K562 (cell line): Measurements from ENCODE around the gene MTREX. TPM values are rescaled to one million over a fixed set of nuclear protein-coding genes. Genes with fewer than 3 reads are reported as not detected.

Experiments used
- ATAC-seq: fragments of 200-7000 bp; cut with Tn5 transposase; 3 replicates; pipeline ENCODE4 v1.9.1; 2020; ENCODE audit warnings: moderate library complexity
- BruUV-seq: library from RNA; stranded (reverse); fragments of 400-500 nt; replicated peaks from 2 replicates; lab custom pipeline; 2021; lab: Mats Ljungman, UMichigan
- CTCF ChIA-PET: fragments of 300-600 bp; formaldehyde crosslinking; extraction: SDS; loops from one replicate; lab custom pipeline; 2021; ENCODE audit warnings: low intra/inter-chr PET ratio; lab: Yijun Ruan, JAX
- POLR2A ChIA-PET: fragments of 300-600, 350-650 bp; sonication (Branson Sonifier 250); formaldehyde crosslinking; extraction: SDS; loops from one replicate; lab custom pipeline; 2021; ENCODE audit warnings: antibody characterized with exemption, inconsistent platforms; lab: Yijun Ruan, JAX
- DNase-seq, 4 experiments: peaks; one replicate each; pipeline versions ENCODE4 v3.0.0 to v3.0.0-alpha.2; 2011 to 2018; ENCODE audit warnings: low spot score in 3 of 4, mixed read lengths in 3 of 4; ENCODE audit errors: extremely low read depth in 1 of 4
- FAIRE-seq: peaks from 2 replicates; lab custom pipeline; 2011; peaks lifted over from hg19 to GRCh38; lab: Jason Lieb, UNC
- H2AFZ ChIP-seq: 2 replicates; pipeline ENCODE4 v1.6.0; 2011; ENCODE audit warnings: low read depth, low read length, control low read depth, inconsistent platforms
- H3K27ac ChIP-seq: fragments of 200-600 bp; 3 replicates; pipeline ENCODE4 v1.8.0; 2011; ENCODE audit warnings: low read depth, mild to moderate bottlenecking, control low read depth, inconsistent platforms, low read length, moderate library complexity, mixed read lengths; ENCODE audit errors: extremely low read depth
- H3K27me3 ChIP-seq, 2 experiments: fragments of 300-600 bp in 1 of 2; 2 replicates in 1 of 2; 3 replicates in 1 of 2; pipeline versions ENCODE4 v1.6.0 to v1.8.0; 2011; ENCODE audit warnings: inconsistent platforms in 2 of 2, low read length in 2 of 2, mild to moderate bottlenecking in 1 of 2, mixed read lengths in 1 of 2, moderate library complexity in 1 of 2; ENCODE audit not compliant: control insufficient read depth in 2 of 2, insufficient read depth in 2 of 2
- H3K36me3 ChIP-seq: fragments of 300-600 bp; 3 replicates; pipeline ENCODE4 v1.8.0; 2011; ENCODE audit warnings: mild to moderate bottlenecking, low read length, inconsistent platforms; ENCODE audit not compliant: control insufficient read depth, insufficient read depth
- H3K4me1 ChIP-seq, 2 experiments: fragments of 200-600 bp in 1 of 2; replicated peaks in 1 of 2; 2 replicates in 1 of 2; 3 replicates in 1 of 2; pipeline versions ENCODE4 v1.5.1 to v1.8.0; 2011; ENCODE audit warnings: inconsistent platforms in 2 of 2, low read length in 2 of 2, mild to moderate bottlenecking in 1 of 2, mixed read lengths in 1 of 2, moderate library complexity in 1 of 2; ENCODE audit not compliant: control insufficient read depth in 2 of 2, insufficient read depth in 2 of 2
- H3K4me2 ChIP-seq: 2 replicates; pipeline ENCODE4 v1.6.1; 2011; ENCODE audit warnings: low read length, control low read depth, inconsistent platforms, mixed read lengths; ENCODE audit not compliant: insufficient read depth
- H3K4me3 ChIP-seq: fragments of 200-600 bp; sonication (generic), shearing (Covaris generic); 2 replicates; pipeline ENCODE4 v1.5.1; 2016; ENCODE audit warnings: control low read depth, inconsistent platforms
- H3K79me2 ChIP-seq: fragments of 200-600 bp; 3 replicates; pipeline ENCODE4 v1.8.0; 2011; ENCODE audit warnings: low read length, inconsistent platforms; ENCODE audit not compliant: control insufficient read depth, insufficient read depth
- H3K9ac ChIP-seq, 2 experiments: 2 replicates each; pipeline versions ENCODE4 v1.6.0 to v1.6.1; 2011; ENCODE audit warnings: low read depth in 2 of 2, low read length in 2 of 2, control low read depth in 1 of 2, inconsistent platforms in 1 of 2, mild to moderate bottlenecking in 1 of 2, mixed read lengths in 1 of 2; ENCODE audit not compliant: insufficient read depth in 1 of 2
- H3K9me1 ChIP-seq: one replicate; pipeline ENCODE4 v1.6.0; 2011; ENCODE audit warnings: inconsistent platforms, mild to moderate bottlenecking, low read length, moderate library complexity; ENCODE audit not compliant: control insufficient read depth, insufficient read depth
- H3K9me3 ChIP-seq: replicated peaks from 2 replicates; pipeline ENCODE4 v1.5.1; 2011; ENCODE audit warnings: low read depth, low read length, inconsistent platforms; ENCODE audit not compliant: control insufficient read depth, insufficient read depth
- H4K20me1 ChIP-seq: replicated peaks from 2 replicates; pipeline ENCODE4 v1.6.1; 2011; ENCODE audit warnings: low read length, inconsistent platforms, mixed read lengths; ENCODE audit not compliant: control insufficient read depth, insufficient read depth
- C11orf30 ChIP-seq: fragments of 450-650 bp; IDR thresholded peaks from 2 replicates; pipeline ENCODE4 v1.6.1; 2016; ENCODE audit warnings: low read depth, mild to moderate bottlenecking
- CCAR2 ChIP-seq: fragments of 200-400 bp; formaldehyde crosslinking; IDR thresholded peaks from 2 replicates; pipeline ENCODE4 v1.6.1; 2017; ENCODE audit warnings: mild to moderate bottlenecking, low read depth, low read length
- GATA2 ChIP-seq: sonication (generic); formaldehyde crosslinking; IDR thresholded peaks from 2 replicates; pipeline ENCODE4 v1.4.0; 2020; ENCODE audit warnings: mild to moderate bottlenecking, missing genetic modification reagents
- PML ChIP-seq: IDR thresholded peaks from 2 replicates; pipeline ENCODE4 v1.6.1; 2012; ENCODE audit warnings: low read length, inconsistent platforms
- POLR2G ChIP-seq: fragments of 200-400 bp; formaldehyde crosslinking; IDR thresholded peaks from 2 replicates; pipeline ENCODE4 v1.6.1; 2017; ENCODE audit warnings: low read depth, mild to moderate bottlenecking, antibody characterized with exemption, low read length, moderate library complexity
- SMARCB1 ChIP-seq: IDR thresholded peaks from 2 replicates; pipeline ENCODE4 v1.6.1; 2011; ENCODE audit warnings: improper control_type of control experiment, low read depth; ENCODE audit not compliant: insufficient read length
- SOX6 ChIP-seq: fragments of 450-650 bp; IDR thresholded peaks from 2 replicates; pipeline ENCODE4 v1.6.1; 2014; ENCODE audit warnings: mild to moderate bottlenecking
- TOE1 ChIP-seq, 2 experiments: fragments of 450-650 bp in 1 of 2; sonication (generic) in 1 of 2; formaldehyde crosslinking in 1 of 2; IDR thresholded peaks; 2 replicates each; pipeline versions ENCODE4 v1.7.1 to v1.8.0; 2016 to 2022; ENCODE audit warnings: borderline replicate concordance in 2 of 2, mild to moderate bottlenecking in 2 of 2, antibody characterized with exemption in 1 of 2, inconsistent platforms in 1 of 2, low read depth in 1 of 2, missing genetic modification reagents in 1 of 2, moderate library complexity in 1 of 2
- YY1 ChIP-seq, 3 experiments: IDR thresholded peaks; 2 replicates each; pipeline ENCODE4 v1.6.1; 2011; ENCODE audit warnings: low read length in 2 of 3, mild to moderate bottlenecking in 2 of 3, moderate library complexity in 2 of 3, borderline replicate concordance in 1 of 3, control low read depth in 1 of 3, low read depth in 1 of 3; ENCODE audit not compliant: insufficient read depth in 3 of 3, insufficient replicate concordance in 2 of 3, control insufficient read depth in 1 of 3, insufficient read length in 1 of 3; ENCODE audit errors: extremely low read depth in 1 of 3
- ZNF316 ChIP-seq: fragments of 450-650 bp; IDR thresholded peaks from 2 replicates; pipeline ENCODE4 v1.6.1; 2016
- WGBS: fragments of 100-300 bp; shearing (Covaris generic); methylation state at CpG from one replicate; pipeline ENCODE4 v1.1.6; 2016; ENCODE audit warnings: low coverage, mixed read lengths; ENCODE audit not compliant: insufficient coverage; ENCODE audit errors: missing lambda C conversion rate; 5-methylcytosine and 5-hydroxymethylcytosine counted together
- in situ Hi-C: fragments of 300-500 bp; cut with MboI; formaldehyde crosslinking; loops from 4 replicates; pipeline ENCODE4 v1.15.0; 2018; ENCODE audit warnings: inconsistent platforms, mixed read lengths
- intact Hi-C: fragments of 100-400 bp; cut with micrococcal nuclease; formaldehyde crosslinking; loops from 2 replicates; pipeline ENCODE4 v1.14.2; 2022
- polyA plus RNA-seq, 8 experiments: library from polyadenylated mRNA; depleted of rRNA in 4 of 8; stranded (reverse) in 5 of 8; unstranded in 3 of 8; fragments of >200 nt; fragmentation: Nextera tagmentation in 2 of 8; fragmentation: Illumina TruSeq in 1 of 8; extraction: Ambion mirVana in 2 of 8; extraction: Trizol in 1 of 8; gene quantifications; 2 replicates each; pipeline versions ENCODE4 v1.2.1 to v1.2.3, GENCODE V29; 2011 to 2014; ENCODE audit warnings: inconsistent platforms in 1 of 8, missing spikeins in 1 of 8
- total RNA-seq, 7 experiments: library from RNA; depleted of rRNA in 6 of 7; stranded (reverse); fragments of >200 nt in 6 of 7; fragmentation: Illumina TruSeq in 2 of 7; extraction: Trizol in 2 of 7; gene quantifications; 2 replicates each; pipeline versions ENCODE4 v1.2.1 to v1.2.3, GENCODE V29; 2011 to 2021; ENCODE audit warnings: low replicate concordance in 1 of 7
- TF ChIP-seq, protein P1 (sequence below): sonication (generic); formaldehyde crosslinking; IDR thresholded peaks from 2 replicates; pipeline ENCODE4 v1.9.0; 2022; ENCODE audit warnings: mild to moderate bottlenecking, missing genetic modification reagents
- TF ChIP-seq, protein P2 (sequence below): fragments of 250-450 bp; sonication (Bioruptor Pico); IDR thresholded peaks from 2 replicates; pipeline ENCODE4 v1.4.0; 2020; ENCODE audit warnings: mild to moderate bottlenecking, moderate library complexity

MTREX gene
- total and polyA plus RNA-seq, 9 of the 15 experiments (the other 6 are each of a cell fraction or from before 2014, with no cell fraction given) = 52.9 to 193 (median 150) TPM

DNA sequence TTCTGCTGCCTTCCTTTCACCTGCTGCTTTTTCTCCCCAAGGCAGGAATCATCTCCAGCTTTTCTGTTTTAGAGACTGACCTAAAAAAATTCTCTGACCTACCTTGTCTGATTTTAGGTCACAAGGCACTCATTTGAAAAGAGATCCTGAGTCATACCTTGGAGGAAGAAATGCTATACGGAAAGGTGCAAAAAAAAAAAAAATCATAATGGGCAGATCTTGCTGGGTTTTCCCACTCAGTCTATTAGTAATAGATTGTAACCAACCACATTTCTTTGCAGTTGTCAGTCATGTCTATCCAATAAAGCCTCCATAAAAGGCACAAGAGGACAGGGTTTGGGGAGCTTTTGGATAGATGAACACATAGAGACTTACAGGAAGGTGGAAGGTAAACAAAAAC lies 70.0 kb downstream of the MTREX start:
- ATAC-seq = no peak
- ChIA-PET POLR2A (interaction anchor here (0.9 kb wide), 1 partner anchor 10 kb away, joined by 3 read pairs; no protein-coding TSS in a partner anchor), CTCF (no interaction called here)
- no peak for TF ChIP-seq PML
- no peak for DNase-seq
- FAIRE-seq = peak; percentile 49
- H3K36me3 ChIP-seq = peaks cover 60% of the 10 kb centered on the region
- H3K4me1 ChIP-seq = no peaks in the 10 kb centered on the region
- intact Hi-C loops = no loop called here
- H3K9ac ChIP-seq = no peak overlapping the region
- H4K20me1 ChIP-seq = no peaks in the 10 kb centered on the region
- in situ Hi-C loops = no loop called here
- no peaks in the 10 kb centered on the region for H3K27me3 ChIP-seq
- BruUV-seq = no TSS peak
- H3K9me3 ChIP-seq = no peaks in the 10 kb centered on the region
- H3K4me3 ChIP-seq = no peak overlapping the region
- 71% methylated on average over 1 of the region's 1 CpG for WGBS
- H3K27ac ChIP-seq = no peak overlapping the region
- peaks cover under 1% of the 10 kb centered on the region; the same call in 2 of the 3 replicates for H3K79me2 ChIP-seq
- H2AFZ ChIP-seq = no peak overlapping the region
- H3K4me2 ChIP-seq = no peak overlapping the region
- H3K9me1 ChIP-seq = no peaks in the 10 kb centered on the region

DNA sequence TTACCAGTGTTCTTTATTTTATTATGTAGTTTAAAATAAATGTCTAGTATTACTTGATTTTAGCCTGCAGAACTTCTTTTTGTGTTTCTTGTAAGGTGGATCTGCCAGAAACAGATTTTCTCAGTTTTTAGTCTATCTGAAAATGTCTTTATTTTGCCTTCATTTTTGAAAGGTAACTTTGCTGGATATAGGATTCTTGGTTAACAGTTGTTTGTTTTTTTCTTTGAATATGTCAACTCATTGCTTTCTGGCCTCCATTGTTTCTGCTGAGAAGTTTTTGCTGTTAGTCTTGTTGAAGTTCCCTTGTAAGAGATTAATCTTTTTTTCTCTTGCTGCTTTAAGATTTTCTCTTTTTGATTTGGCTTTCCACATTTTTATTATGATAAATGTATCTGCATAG lies 75.5 kb downstream of the MTREX start:
- in situ Hi-C loops = no loop called here
- DNase-seq (no peak), FAIRE-seq (no peak), ATAC-seq (no peak)
- no peaks in the 10 kb centered on the region for H3K9me1 ChIP-seq
- CTCF ChIA-PET = no interaction called here
- POLR2A ChIA-PET = no interaction called here
- no peak overlapping the region for H3K4me3 ChIP-seq
- no peak overlapping the region for H3K27ac ChIP-seq
- no peaks in the 10 kb centered on the region for H3K4me1 ChIP-seq
- peaks cover 69% of the 10 kb centered on the region for H3K36me3 ChIP-seq
- peaks cover 11% of the 10 kb centered on the region for H3K79me2 ChIP-seq
- no peaks in the 10 kb centered on the region for H3K27me3 ChIP-seq
- no peaks in the 10 kb centered on the region for H4K20me1 ChIP-seq
- no peaks in the 10 kb centered on the region for H3K9me3 ChIP-seq
- H2AFZ ChIP-seq = no peak overlapping the region
- intact Hi-C loops = no loop called here
- BruUV-seq = no TSS peak
- no peak overlapping the region for H3K4me2 ChIP-seq
- no peak overlapping the region for H3K9ac ChIP-seq
- TF ChIP-seq, protein P1, sequence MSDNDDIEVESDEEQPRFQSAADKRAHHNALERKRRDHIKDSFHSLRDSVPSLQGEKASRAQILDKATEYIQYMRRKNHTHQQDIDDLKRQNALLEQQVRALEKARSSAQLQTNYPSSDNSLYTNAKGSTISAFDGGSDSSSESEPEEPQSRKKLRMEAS (CRISPR knock-in tag) = no peak
- TF ChIP-seq YY1 (IDR thresholded peaks at IDR 0.05; ENCODE audit: borderline replicate concordance in 1 of 3, control insufficient read depth in 1 of 3, extremely low read depth in 1 of 3, insufficient read depth in 3 of 3, insufficient read length in 1 of 3, insufficient replicate concordance in 2 of 3, low read depth in 1 of 3, low read length in 2 of 3) (no peak), TOE1 (IDR thresholded peaks at IDR 0.05; ENCODE audit: borderline replicate concordance) (no peak), TOE1 (CRISPR knock-in tag; IDR thresholded peaks at IDR 0.05; ENCODE audit: borderline replicate concordance, low read depth) (no peak), SMARCB1 (no peak), SOX6 (no peak), C11orf30 (peak; percentile 7; the same call in 1 of the 2 replicates), GATA2 (CRISPR knock-in tag) (no peak), ZNF316 (0 out of 2 replicates have a peak, but pooled peaks have one; percentile 23), CCAR2 (no peak), POLR2G (no peak)
- TF ChIP-seq, protein P2, sequence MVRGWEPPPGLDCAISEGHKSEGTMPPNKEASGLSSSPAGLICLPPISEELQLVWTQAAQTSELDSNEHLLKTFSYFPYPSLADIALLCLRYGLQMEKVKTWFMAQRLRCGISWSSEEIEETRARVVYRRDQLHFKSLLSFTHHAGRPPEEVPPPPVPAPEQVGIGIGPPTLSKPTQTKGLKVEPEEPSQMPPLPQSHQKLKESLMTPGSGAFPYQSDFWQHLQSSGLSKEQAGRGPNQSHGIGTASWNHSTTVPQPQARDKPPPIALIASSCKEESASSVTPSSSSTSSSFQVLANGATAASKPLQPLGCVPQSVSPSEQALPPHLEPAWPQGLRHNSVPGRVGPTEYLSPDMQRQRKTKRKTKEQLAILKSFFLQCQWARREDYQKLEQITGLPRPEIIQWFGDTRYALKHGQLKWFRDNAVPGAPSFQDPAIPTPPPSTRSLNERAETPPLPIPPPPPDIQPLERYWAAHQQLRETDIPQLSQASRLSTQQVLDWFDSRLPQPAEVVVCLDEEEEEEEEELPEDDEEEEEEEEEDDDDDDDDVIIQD (CRISPR knock-in tag) = no peak
